Measurements from ENCODE around the gene DCC. TPM values are rescaled to one million over a fixed set of nuclear protein-coding genes. Genes with fewer than 3 reads are reported as not detected.

Gene DCC
- total and polyA plus RNA-seq, 9 of the 15 experiments (the other 6 are each of a cell fraction or from before 2014, with no cell fraction given) = not detected

GRCh38 chr18:53033128-53033527 is 693.1 kb downstream of the DCC start (continued):
- TF ChIP-seq TCF15 (CRISPR knock-in tag; IDR thresholded peaks at IDR 0.05) (no peak), SRSF1 (IDR thresholded peaks at IDR 0.05; ENCODE audit: low read depth, low read length) (no peak), FOSL1 (tag; conservative IDR thresholded peaks at IDR 0.05) (no peak), TARDBP (IDR thresholded peaks at IDR 0.05) (no peak), USF2 (CRISPR knock-in tag; IDR thresholded peaks at IDR 0.05) (no peak), YY1 (IDR thresholded peaks at IDR 0.05; ENCODE audit: borderline replicate concordance in 1 of 3, control insufficient read depth in 1 of 3, extremely low read depth in 1 of 3, insufficient read depth in 3 of 3, insufficient read length in 1 of 3, insufficient replicate concordance in 2 of 3, low read depth in 1 of 3, low read length in 2 of 3) (no peak)

GRCh38 chr18:53038608-53039007 is 698.6 kb downstream of the DCC start:
- FAIRE-seq = no peak
- POLR2A ChIA-PET = no interaction called here
- no TSS peak for BruUV-seq (replicated peaks)
- no peak for TF ChIP-seq TSC22D4 (tag; IDR thresholded peaks at IDR 0.05)
- no peak for TF ChIP-seq ZKSCAN8 (CRISPR knock-in tag; IDR thresholded peaks at IDR 0.05)
- TF ChIP-seq RBM39 (optimal IDR thresholded peaks at IDR 0.05; ENCODE audit: low read depth, low read length) = no peak
- no peak for TF ChIP-seq NFIC (IDR thresholded peaks at IDR 0.05)
- no peak for TF ChIP-seq ZNF280B (CRISPR knock-in tag; IDR thresholded peaks at IDR 0.05)
- TF ChIP-seq CUX1 (CRISPR knock-in tag; IDR thresholded peaks at IDR 0.05) = no peak

More at GRCh38 chr18:53038608-53039007, 698.6 kb downstream of the DCC start:
- intact Hi-C loops (cut with micrococcal nuclease) (no loop called here), in situ Hi-C loops (cut with MboI) (no loop called here)
- no peak for ATAC-seq
- no peaks in the 10 kb centered on the region for H3K36me3 ChIP-seq (ENCODE audit: control insufficient read depth, insufficient read depth, low read length)
- H3K4me3 ChIP-seq = no peak overlapping the region
- H3K4me1 ChIP-seq (replicated peaks in 1 of 2; ENCODE audit: control insufficient read depth in 2 of 2, insufficient read depth in 2 of 2, low read length in 2 of 2) = no peaks in the 10 kb centered on the region
- no peak overlapping the region for H3K4me2 ChIP-seq (ENCODE audit: insufficient read depth, low read length)
- H3K79me2 ChIP-seq (ENCODE audit: control insufficient read depth, insufficient read depth, low read length) = no peaks in the 10 kb centered on the region
- H3K9ac ChIP-seq (ENCODE audit: insufficient read depth in 1 of 2, low read depth in 2 of 2, low read length in 2 of 2) = no peak overlapping the region
- H3K9me1 ChIP-seq (ENCODE audit: control insufficient read depth, insufficient read depth, low read length) = no peaks in the 10 kb centered on the region
- no peaks in the 10 kb centered on the region for H3K27me3 ChIP-seq (ENCODE audit: control insufficient read depth in 2 of 2, insufficient read depth in 2 of 2, low read length in 2 of 2)
- H3K27ac ChIP-seq (ENCODE audit: extremely low read depth, low read depth, low read length) = no peak overlapping the region
- DNase-seq (ENCODE audit: extremely low read depth in 1 of 4, low spot score in 3 of 4) = no peak
- no peaks in the 10 kb centered on the region for H4K20me1 ChIP-seq (replicated peaks; ENCODE audit: control insufficient read depth, insufficient read depth, low read length)
- CTCF ChIA-PET (ENCODE audit: low intra/inter-chr PET ratio) = no interaction called here
- H3K9me3 ChIP-seq (replicated peaks; ENCODE audit: control insufficient read depth, insufficient read depth, low read depth, low read length) = no peaks in the 10 kb centered on the region
- H2AFZ ChIP-seq (ENCODE audit: low read depth, low read length) = no peak overlapping the region

Data from K562 (cell line).